AG04449 (cell line): ENCODE results near the gene ZCCHC8.
"Not testable (repeated sequence)": the region's sequence is repeated elsewhere in the genome, so short reads cannot be mapped to it uniquely, and the experiment has no call there.

ENCODE experiments used
- CTCF ChIA-PET: fragments of 350-600 bp; formaldehyde crosslinking; extraction: SDS; loops from one replicate; lab custom pipeline; 2021; ENCODE audit warnings: antibody characterized with exemption; lab: Yijun Ruan, JAX
- POLR2A ChIA-PET: fragments of 400-600, 350-600 bp; formaldehyde crosslinking; extraction: SDS; loops from one replicate; lab custom pipeline; 2020; ENCODE audit warnings: antibody characterized with exemption, inconsistent platforms; lab: Yijun Ruan, JAX
- DNase-seq: peaks from one replicate; pipeline ENCODE4 v3.0.0-alpha.2; 2010; ENCODE audit warnings: low read depth, low spot score
- H3K4me3 ChIP-seq: 2 replicates; pipeline ENCODE4 v1.5.1; 2011; ENCODE audit warnings: low read depth, mild to moderate bottlenecking, control low read depth, low read length
- TF ChIP-seq, protein P1 (sequence below): IDR thresholded peaks from one replicate; pipeline ENCODE4 v1.5.1; 2011; ENCODE audit warnings: mild to moderate bottlenecking, moderate library complexity, low read length, control low read depth, inconsistent platforms; ENCODE audit not compliant: insufficient read depth; ENCODE audit errors: missing control alignments

ZCCHC8 gene

DNA sequence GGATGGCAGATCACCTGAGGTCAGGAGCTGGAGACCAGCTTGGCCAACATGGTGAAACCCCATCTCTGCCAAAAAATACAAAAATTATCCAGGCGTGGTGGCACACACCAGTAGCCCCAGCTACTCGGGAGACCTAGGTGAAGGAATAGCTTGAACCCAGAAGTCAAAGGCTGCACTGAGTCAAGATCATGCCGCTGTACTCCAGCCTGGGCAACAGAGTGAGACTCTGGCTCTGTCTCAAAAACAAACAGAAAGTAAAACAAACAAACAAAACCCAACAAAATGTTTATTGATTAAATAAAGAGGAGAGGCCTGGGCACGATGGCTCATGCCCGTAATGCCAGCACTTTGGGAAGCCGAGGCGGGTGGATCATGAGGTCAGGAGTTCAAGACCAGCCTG, 5.5 kb downstream of the ZCCHC8 start:
- ChIA-PET POLR2A (interaction anchor here (0.5 to 0.8 kb wide), 3 partner anchors 9 to 1214 kb away, joined by 3 to 6 read pairs (median 3); no protein-coding TSS in a partner anchor), CTCF (interaction anchor here (1.3 to 6.7 kb wide), 3 partner anchors 24 to 139 kb away, joined by 3 to 51 read pairs (median 6); no protein-coding TSS in a partner anchor)
- TF ChIP-seq, protein P1, sequence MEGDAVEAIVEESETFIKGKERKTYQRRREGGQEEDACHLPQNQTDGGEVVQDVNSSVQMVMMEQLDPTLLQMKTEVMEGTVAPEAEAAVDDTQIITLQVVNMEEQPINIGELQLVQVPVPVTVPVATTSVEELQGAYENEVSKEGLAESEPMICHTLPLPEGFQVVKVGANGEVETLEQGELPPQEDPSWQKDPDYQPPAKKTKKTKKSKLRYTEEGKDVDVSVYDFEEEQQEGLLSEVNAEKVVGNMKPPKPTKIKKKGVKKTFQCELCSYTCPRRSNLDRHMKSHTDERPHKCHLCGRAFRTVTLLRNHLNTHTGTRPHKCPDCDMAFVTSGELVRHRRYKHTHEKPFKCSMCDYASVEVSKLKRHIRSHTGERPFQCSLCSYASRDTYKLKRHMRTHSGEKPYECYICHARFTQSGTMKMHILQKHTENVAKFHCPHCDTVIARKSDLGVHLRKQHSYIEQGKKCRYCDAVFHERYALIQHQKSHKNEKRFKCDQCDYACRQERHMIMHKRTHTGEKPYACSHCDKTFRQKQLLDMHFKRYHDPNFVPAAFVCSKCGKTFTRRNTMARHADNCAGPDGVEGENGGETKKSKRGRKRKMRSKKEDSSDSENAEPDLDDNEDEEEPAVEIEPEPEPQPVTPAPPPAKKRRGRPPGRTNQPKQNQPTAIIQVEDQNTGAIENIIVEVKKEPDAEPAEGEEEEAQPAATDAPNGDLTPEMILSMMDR = no peak

DNA sequence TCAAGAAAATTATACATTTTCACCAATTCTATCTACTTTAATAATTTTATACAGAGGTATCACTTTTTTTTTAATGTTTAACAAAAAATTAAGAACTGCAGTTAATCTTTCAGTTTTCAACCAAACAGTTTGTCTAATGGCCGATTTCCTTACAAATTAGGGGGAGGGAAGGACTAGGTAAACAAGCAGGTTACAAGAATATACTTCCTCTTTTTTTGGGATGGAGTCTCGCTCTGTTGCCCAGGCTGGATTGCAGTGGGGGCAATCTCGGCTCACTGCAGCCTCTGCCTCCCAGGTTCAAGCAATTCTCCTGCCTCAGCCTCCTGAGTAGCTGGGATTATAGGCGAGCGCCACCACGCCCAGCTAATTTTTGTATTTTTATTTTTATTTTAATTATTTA, 7.5 kb downstream of the ZCCHC8 start:
- POLR2A ChIA-PET = interaction anchor here (0.7 kb wide), 1 partner anchor 80 kb away, joined by 3 read pairs; no protein-coding TSS in a partner anchor
- CTCF ChIA-PET = not testable (repeated sequence)

More for the DNA sequence above, 5.5 kb downstream of the ZCCHC8 start:
- H3K4me3 ChIP-seq = no peak overlapping the region
- no peak for DNase-seq

DNA sequence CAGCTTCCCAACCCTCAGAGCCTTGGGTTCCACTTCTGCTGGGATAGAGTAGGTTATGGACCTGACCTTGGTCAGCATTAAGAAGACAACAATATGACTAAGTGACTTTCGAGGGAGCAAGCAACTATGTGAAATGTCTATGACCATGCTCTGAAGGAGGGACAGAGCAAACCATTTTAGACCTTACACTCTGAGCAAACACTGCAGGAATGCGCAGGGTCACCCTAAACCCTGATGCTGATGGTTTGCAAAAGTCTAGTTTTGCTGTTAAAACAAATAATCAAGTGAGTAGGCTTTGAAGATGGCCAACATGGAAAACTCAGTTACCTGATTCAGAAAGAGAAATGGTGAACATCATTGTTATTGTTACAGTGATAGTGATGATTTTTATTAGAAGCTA, 8.7 kb downstream of the ZCCHC8 start:
- ChIA-PET POLR2A (no interaction called here), CTCF (interaction anchor here (0.6 to 5.0 kb wide), 3 partner anchors 20 to 92 kb away, joined by 3 to 30 read pairs (median 20); no protein-coding TSS in a partner anchor)

More for the DNA sequence above, 7.5 kb downstream of the ZCCHC8 start:
- H3K4me3 ChIP-seq, DNase-seq: not testable (repeated sequence)

DNA sequence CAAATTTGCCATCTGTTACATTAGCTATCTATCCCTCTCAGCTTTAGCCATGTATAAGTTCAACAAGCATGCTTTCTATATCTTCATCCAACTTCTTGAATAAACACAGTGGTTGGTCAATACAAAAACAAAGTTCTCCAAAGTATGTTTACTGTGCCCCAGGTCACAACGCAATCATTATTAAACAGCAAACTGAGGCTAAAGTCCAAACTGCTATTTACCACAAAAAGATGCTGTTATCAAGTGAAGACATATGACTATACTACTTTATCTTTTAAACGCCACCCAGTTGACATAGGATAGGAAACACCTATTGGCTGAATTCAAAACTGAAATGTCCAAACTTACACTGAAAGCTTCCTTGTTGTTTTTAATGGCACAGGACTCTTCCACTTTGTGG, 11.7 kb downstream of the ZCCHC8 start:
- TF ChIP-seq, protein P1 = no peak

More for the DNA sequence above, 8.7 kb downstream of the ZCCHC8 start:
- no peak for DNase-seq
- TF ChIP-seq, protein P1 = no peak
- H3K4me3 ChIP-seq = no peak overlapping the region

DNA sequence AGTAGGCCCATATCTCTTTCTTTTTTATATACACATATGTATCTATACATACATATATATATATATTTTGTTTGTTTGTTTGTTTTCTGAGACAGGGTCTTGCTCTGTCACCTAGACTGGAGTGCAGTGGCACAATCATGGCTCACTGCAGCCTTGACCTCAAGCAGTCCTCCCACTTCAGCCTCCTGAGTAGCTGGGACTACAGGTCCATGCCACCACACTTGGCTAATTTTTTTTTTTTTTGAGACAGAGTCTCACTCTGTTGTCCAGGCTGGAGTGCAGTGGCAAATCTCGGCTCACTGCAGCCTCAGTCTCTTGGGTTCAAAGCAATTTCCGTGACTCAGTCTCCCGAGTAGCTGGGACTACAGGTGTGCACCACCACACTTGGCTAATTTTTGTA, 12.9 kb downstream of the ZCCHC8 start:
- POLR2A ChIA-PET, H3K4me3 ChIP-seq: not testable (repeated sequence)
- CTCF ChIA-PET = interaction anchor here (5.0 kb wide), 1 partner anchor 15 kb away, joined by 30 read pairs; no protein-coding TSS in a partner anchor

More for the DNA sequence above, 11.7 kb downstream of the ZCCHC8 start:
- ChIA-PET CTCF (interaction anchor here (1.8 to 5.0 kb wide), 3 partner anchors 9 to 89 kb away, joined by 10 to 30 read pairs (median 20); no protein-coding TSS in a partner anchor), POLR2A (interaction anchor here (0.8 kb wide), 1 partner anchor 12 kb away, joined by 3 read pairs; the partner anchor contains the start of gene ZCCHC8)
- no peak for DNase-seq
- no peak overlapping the region for H3K4me3 ChIP-seq

DNA sequence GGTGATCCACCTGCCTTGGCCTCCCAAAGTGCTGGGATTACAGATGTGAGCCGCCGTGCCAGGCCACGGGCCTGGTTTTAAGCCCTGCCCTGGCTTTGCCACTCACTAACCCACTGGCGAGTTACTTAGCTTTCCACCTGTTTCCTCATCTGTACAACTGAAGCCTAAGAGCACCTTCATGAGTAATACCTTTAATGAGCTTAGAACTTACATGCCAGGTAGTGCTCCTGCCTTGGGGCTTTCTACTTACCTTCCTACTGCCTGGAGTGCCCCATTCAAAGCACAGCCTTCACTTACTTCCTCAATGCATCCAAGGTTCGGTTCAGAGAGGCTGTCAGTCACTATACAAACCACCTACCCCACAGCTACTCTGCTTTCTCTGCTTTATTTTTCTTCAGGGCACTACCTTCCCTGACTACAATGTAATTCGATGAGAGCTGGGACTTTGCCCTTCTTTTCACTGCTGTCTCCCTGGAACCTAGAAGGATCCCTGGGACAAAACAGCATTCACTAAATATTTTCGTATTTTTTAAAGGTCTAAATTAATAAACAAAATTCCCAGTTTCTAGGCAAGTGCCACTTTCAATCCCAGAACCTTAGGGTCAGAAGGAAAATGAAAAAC, 13.8 kb downstream of the ZCCHC8 start:
- POLR2A ChIA-PET = interaction anchor here (1.1 kb wide), 1 partner anchor 8 kb away, joined by 3 read pairs; no protein-coding TSS in a partner anchor
- no peak overlapping the region for H3K4me3 ChIP-seq
- DNase-seq = no peak
- CTCF ChIA-PET = interaction anchor here (1.6 to 5.2 kb wide), 2 partner anchors 10 to 15 kb away, joined by 5 to 44 read pairs; no protein-coding TSS in a partner anchor
- TF ChIP-seq, protein P1 = no peak

More for the DNA sequence above, 12.9 kb downstream of the ZCCHC8 start:
- DNase-seq = not testable (repeated sequence)

DNA sequence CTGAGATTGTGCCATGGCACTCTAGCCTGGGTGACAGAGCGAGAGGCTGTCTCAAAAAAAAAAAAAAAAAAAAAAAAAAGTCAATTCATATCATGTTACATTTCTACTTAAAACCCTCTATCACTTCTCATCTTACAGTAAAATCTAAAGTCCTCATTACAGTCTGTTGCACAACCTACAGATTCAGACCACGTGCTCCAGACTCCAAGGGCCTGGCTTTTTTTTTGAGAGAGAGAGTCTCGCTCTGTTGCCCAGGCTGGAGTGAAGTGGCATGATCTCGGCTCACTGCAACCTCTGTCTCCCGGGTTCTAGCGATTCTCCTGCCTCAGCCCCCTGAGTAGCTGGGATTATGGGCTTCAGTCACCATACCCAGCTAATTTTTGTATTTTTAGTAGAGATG, 14.4 kb downstream of the ZCCHC8 start:
- DNase-seq = peak; percentile 29
- ChIA-PET CTCF (interaction anchor here (1.4 to 5.2 kb wide), 3 partner anchors 11 to 14 kb away, joined by 3 to 44 read pairs (median 5); no protein-coding TSS in a partner anchor), POLR2A (interaction anchor here (1.1 kb wide), 1 partner anchor 9 kb away, joined by 3 read pairs; no protein-coding TSS in a partner anchor)
- H3K4me3 ChIP-seq = not testable (repeated sequence)

DNA sequence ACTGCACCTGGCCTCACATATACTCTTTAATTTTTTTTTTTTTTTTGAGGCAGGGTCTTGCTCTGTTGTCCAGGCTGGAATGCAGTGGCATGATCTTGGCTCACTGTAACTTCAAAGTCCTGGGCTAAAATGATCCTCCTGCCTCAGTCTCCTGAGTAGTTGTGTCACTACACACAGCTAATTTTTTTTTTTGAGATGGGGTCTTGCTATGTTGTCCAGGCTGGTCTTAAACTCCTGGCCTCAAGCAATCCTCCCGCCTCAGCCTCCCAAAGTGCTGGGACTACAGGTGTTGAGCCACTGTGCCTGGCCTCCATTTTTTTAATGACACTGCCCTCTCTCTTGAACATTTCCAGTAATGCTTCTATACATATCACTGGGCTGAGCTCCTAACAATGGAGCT, 16.3 kb downstream of the ZCCHC8 start:
- not testable (repeated sequence) for DNase-seq, H3K4me3 ChIP-seq
- CTCF ChIA-PET = interaction anchor here (1.3 to 5.2 kb wide), 3 partner anchors 9 to 128 kb away, joined by 4 to 44 read pairs (median 4); no protein-coding TSS in a partner anchor
- POLR2A ChIA-PET = interaction anchor here (1.6 kb wide), 1 partner anchor 17 kb away, joined by 3 read pairs; the partner anchor contains the start of gene ZCCHC8
